ENCODE measurements around the gene IMMT. TPM values are rescaled to one million over a fixed set of nuclear protein-coding genes. Genes with fewer than 3 reads are reported as not detected.

IMMT gene
- total RNA-seq, 2 donors from 2014 or later = 104 to 177 TPM

GRCh38 chr2:86240251-86240650 is 45.0 kb upstream of the IMMT start:
- Histone ChIP-seq H3K27ac (no peak overlapping the region), H3K27me3 (no peaks in the 10 kb centered on the region), H3K9me3 (no peaks in the 10 kb centered on the region), H3K4me1 (peaks cover 0 to 23% of the 10 kb centered on the region in 2 donors), H3K36me3 (no peaks in the 10 kb centered on the region), H3K4me3 (no peak overlapping the region)
- DNase-seq (ENCODE audit: low spot score) = no peak
- TF ChIP-seq CTCF (IDR thresholded peaks at IDR 0.05) = no peak

- TF ChIP-seq CTCF (IDR thresholded peaks at IDR 0.05) = no peak
- Histone ChIP-seq H3K27ac (no peak overlapping the region), H3K36me3 (no peaks in the 10 kb centered on the region), H3K4me3 (no peak overlapping the region), H3K27me3 (no peaks in the 10 kb centered on the region), H3K9me3 (no peaks in the 10 kb centered on the region), H3K4me1 (peaks cover 0 to 28% of the 10 kb centered on the region in 2 donors)
- no peak for DNase-seq (ENCODE audit: low spot score)
Measured at GRCh38 chr2:86239745-86240144, 44.5 kb upstream of the IMMT start.

GRCh38 chr2:86239326-86239725 is 44.1 kb upstream of the IMMT start:
- no peak for TF ChIP-seq CTCF (IDR thresholded peaks at IDR 0.05)
- Histone ChIP-seq H3K4me1 (peaks cover 0 to 32% of the 10 kb centered on the region in 2 donors), H3K4me3 (no peak overlapping the region), H3K36me3 (no peaks in the 10 kb centered on the region), H3K27me3 (no peaks in the 10 kb centered on the region), H3K27ac (no peak overlapping the region), H3K9me3 (no peaks in the 10 kb centered on the region)
- no peak for DNase-seq (ENCODE audit: low spot score)

GRCh38 chr2:86238354-86238753 is 43.1 kb upstream of the IMMT start:
- Histone ChIP-seq H3K27me3 (no peaks in the 10 kb centered on the region), H3K9me3 (no peaks in the 10 kb centered on the region), H3K4me1 (peaks cover 0 to 27% of the 10 kb centered on the region in 2 donors), H3K4me3 (no peak overlapping the region), H3K27ac (no peak overlapping the region), H3K36me3 (no peaks in the 10 kb centered on the region)
- TF ChIP-seq CTCF (IDR thresholded peaks at IDR 0.05) = no peak
- no peak for DNase-seq (ENCODE audit: low spot score)

GRCh38 chr2:86237172-86237571 is 41.9 kb upstream of the IMMT start:
- Histone ChIP-seq H3K27me3 (no peaks in the 10 kb centered on the region), H3K4me1 (peaks cover 0 to 22% of the 10 kb centered on the region in 2 donors), H3K36me3 (no peaks in the 10 kb centered on the region), H3K4me3 (no peak overlapping the region), H3K27ac (no peak overlapping the region), H3K9me3 (no peaks in the 10 kb centered on the region)
- TF ChIP-seq CTCF (IDR thresholded peaks at IDR 0.05) = no peak
- DNase-seq (ENCODE audit: low spot score) = no peak

- H3K9me3 ChIP-seq = no peaks in the 10 kb centered on the region
- no peak for TF ChIP-seq CTCF (IDR thresholded peaks at IDR 0.05)
- DNase-seq (ENCODE audit: low spot score) = no peak
- no peaks in the 10 kb centered on the region for H3K36me3 ChIP-seq
- peaks cover 0 to 22% of the 10 kb centered on the region in 2 donors for H3K4me1 ChIP-seq
- H3K27me3 ChIP-seq = no peaks in the 10 kb centered on the region
- no peak overlapping the region for H3K4me3 ChIP-seq
- H3K27ac ChIP-seq = peak overlapping the region; percentile 53 to 69
Measured at GRCh38 chr2:86235196-86235980, 40.1 kb upstream of the IMMT start.

Data from right atrium auricular region (tissue), 2 donors.